Ishikawa (cell line): ENCODE results near the gene CACNA1E.

Experiments
- CEBPB ChIP-seq: IDR thresholded peaks from 2 replicates; pipeline ENCODE4 v1.6.1; 2012
- CREB1 ChIP-seq: IDR thresholded peaks from 2 replicates; pipeline ENCODE4 v1.6.1; 2012; ENCODE audit warnings: low read depth
- EGR1 ChIP-seq: IDR thresholded peaks from 2 replicates; pipeline ENCODE4 v1.6.1; 2012
- EP300 ChIP-seq: IDR thresholded peaks from 2 replicates; pipeline ENCODE4 v1.6.1; 2012; ENCODE audit warnings: borderline replicate concordance
- FOXM1 ChIP-seq: IDR thresholded peaks from 2 replicates; pipeline ENCODE4 v1.6.1; 2012; ENCODE audit warnings: low read depth, borderline replicate concordance
- MAX ChIP-seq: IDR thresholded peaks from 2 replicates; pipeline ENCODE4 v1.6.1; 2012
- NFIC ChIP-seq: IDR thresholded peaks from 2 replicates; pipeline ENCODE4 v1.6.1; 2012
- RAD21 ChIP-seq: IDR thresholded peaks from 2 replicates; pipeline ENCODE4 v1.6.1; 2012; ENCODE audit warnings: low read depth
- REST ChIP-seq: IDR thresholded peaks from 2 replicates; pipeline ENCODE4 v1.6.1; 2012; ENCODE audit warnings: low read depth, mild to moderate bottlenecking
- TAF1 ChIP-seq: IDR thresholded peaks from 2 replicates; pipeline ENCODE4 v1.6.1; 2012; ENCODE audit warnings: low read depth, mild to moderate bottlenecking
- TCF12 ChIP-seq: IDR thresholded peaks from 2 replicates; pipeline ENCODE4 v1.6.1; 2012; ENCODE audit warnings: low read depth
- TEAD4 ChIP-seq: IDR thresholded peaks from 2 replicates; pipeline ENCODE4 v1.6.1; 2012
- USF1 ChIP-seq: IDR thresholded peaks from 2 replicates; pipeline ENCODE4 v1.6.1; 2012
- YY1 ChIP-seq: IDR thresholded peaks from 2 replicates; pipeline ENCODE4 v1.6.1; 2012; ENCODE audit warnings: low read depth
- ZBTB7A ChIP-seq: IDR thresholded peaks from 2 replicates; pipeline ENCODE4 v1.6.1; 2012; ENCODE audit warnings: low read depth

CACNA1E gene

GRCh38 chr1:181458419-181458818 is 24.9 kb upstream of the CACNA1E start:
- no peak for TF ChIP-seq CEBPB
- TF ChIP-seq REST, result no peak
- TF ChIP-seq TAF1, result no peak
- no peak for TF ChIP-seq EP300
- TF ChIP-seq USF1, result no peak
- no peak for TF ChIP-seq YY1
- no peak for TF ChIP-seq EGR1
- TF ChIP-seq RAD21, result no peak
- TF ChIP-seq CREB1, result no peak
- TF ChIP-seq FOXM1, result no peak
- no peak for TF ChIP-seq TEAD4
- TF ChIP-seq MAX, result no peak
- no peak for TF ChIP-seq ZBTB7A
- TF ChIP-seq TCF12, result no peak
- TF ChIP-seq NFIC, result no peak

- TF ChIP-seq YY1 (no peak), TAF1 (no peak), CREB1 (no peak), EP300 (no peak)
Observed at GRCh38 chr1:181459067-181459466, 24.2 kb upstream of the CACNA1E start.

GRCh38 chr1:181469829-181470228 is 13.5 kb upstream of the CACNA1E start:
- no peak for TF ChIP-seq REST
- TF ChIP-seq FOXM1, result no peak

DNA sequence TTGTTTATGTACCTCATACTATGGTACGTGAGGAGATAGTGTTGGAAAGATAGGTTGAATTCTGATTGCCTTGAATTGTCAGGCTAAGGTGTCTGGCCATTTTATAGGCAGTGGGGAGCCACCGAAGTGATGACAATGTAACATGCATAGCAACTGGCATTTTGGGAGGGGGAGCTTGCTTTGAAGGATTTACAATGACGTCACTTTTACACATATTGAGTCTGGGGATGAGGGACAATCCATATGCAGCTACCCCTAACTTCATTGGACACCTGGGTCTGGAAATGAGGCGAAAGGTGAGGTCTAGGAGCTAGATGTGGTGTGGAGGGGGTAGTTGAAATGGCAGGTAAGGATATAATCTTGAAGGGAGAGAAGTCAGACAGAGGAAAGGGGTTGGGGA is 7.7 kb upstream of the CACNA1E start:
- TF ChIP-seq YY1, result no peak
- TF ChIP-seq FOXM1, result no peak
- TF ChIP-seq CREB1, result no peak
- TF ChIP-seq TAF1, result no peak
- no peak for TF ChIP-seq EP300

DNA sequence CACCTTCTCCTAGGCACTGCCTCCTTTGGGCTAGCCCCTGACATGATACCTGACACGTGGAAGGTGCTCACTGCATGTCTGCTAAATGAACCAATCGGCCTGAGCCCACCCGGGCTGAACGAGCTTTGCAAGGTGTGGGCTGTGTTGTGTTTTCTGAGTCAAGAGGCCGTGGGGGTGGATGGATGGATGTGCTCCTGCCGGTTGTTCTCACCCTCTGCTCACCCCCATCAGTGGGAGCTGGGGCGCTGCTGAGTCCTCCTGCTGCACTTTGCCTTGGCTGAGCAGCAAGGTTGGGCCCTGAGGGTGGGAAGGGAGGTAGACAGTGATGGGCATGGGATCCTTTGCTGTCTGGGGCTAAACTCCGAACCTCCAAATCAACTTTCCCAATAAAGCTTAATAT is 6.7 kb upstream of the CACNA1E start:
- TF ChIP-seq TAF1 (no peak), NFIC (no peak), MAX (no peak), RAD21 (no peak), EP300 (no peak), FOXM1 (no peak), TEAD4 (no peak), CEBPB (no peak), REST (no peak), USF1 (no peak), YY1 (no peak), ZBTB7A (no peak), CREB1 (no peak), EGR1 (no peak), TCF12 (no peak)
